ENCODE measurements around the gene TRIM46.
A peak's percentile ranks its signal among the peaks of the same experiment; 100 is the strongest.

TRIM46 gene

DNA sequence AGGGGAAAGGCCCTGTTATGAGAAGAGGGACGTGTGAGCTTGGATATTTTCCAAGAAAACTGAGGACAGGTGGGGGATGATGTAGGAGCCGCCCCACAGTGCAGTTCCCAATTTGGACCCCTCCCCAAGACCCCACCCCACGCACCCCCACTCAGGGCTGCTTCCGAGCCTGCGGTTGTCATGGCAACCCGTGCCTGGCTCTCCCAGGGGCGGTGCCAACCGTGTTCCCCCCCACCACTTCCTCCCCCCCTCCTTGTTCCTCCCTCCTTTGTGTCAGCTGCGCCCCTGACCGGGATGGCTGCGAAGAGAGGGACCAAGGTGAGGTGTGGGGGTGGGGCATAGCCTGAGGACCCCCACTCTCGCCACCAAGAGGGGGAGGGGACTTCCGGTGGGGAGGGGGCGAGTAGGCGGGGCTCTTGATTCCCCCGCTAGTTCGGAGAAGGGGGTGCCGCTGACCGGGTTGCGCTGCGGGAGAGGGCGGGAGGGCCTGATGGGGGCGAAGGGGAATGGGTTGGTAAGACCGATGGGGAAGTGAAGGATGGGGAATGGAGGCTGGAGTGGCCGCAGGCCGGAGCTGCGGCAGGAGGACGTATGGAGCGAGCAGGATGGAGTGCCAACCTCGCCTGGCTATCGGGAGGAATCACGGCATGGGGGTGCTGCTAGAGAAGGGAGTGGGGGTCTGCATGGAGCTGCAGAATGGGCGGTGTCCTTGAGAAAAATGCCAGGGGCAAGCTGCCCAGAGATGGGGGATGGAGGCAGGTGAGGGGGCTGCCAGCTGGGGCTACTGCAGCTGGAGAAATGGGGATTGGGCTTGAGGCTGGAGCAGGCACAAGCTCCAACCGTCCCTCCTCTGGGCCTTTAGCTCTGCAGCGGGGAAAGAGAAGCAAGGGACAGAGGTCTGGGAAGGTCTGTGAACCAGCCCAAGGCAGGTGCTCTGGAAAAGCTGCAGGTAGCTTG lies 953 bp downstream of the TRIM46 start:
- no peak for DNase-seq (ENCODE audit: low read depth in 1 of 2, low spot score in 1 of 2)
- TF ChIP-seq SPI1 (IDR thresholded peaks at IDR 0.05; ENCODE audit: borderline replicate concordance, low read depth) (peak; percentile 24; the same call in 1 of the 2 replicates), GABPA (IDR thresholded peaks at IDR 0.05; ENCODE audit: low read depth) (no peak), POLR2AphosphoS5 (IDR thresholded peaks at IDR 0.05; ENCODE audit: low read depth) (no peak)
- TF ChIP-seq, protein P1, sequence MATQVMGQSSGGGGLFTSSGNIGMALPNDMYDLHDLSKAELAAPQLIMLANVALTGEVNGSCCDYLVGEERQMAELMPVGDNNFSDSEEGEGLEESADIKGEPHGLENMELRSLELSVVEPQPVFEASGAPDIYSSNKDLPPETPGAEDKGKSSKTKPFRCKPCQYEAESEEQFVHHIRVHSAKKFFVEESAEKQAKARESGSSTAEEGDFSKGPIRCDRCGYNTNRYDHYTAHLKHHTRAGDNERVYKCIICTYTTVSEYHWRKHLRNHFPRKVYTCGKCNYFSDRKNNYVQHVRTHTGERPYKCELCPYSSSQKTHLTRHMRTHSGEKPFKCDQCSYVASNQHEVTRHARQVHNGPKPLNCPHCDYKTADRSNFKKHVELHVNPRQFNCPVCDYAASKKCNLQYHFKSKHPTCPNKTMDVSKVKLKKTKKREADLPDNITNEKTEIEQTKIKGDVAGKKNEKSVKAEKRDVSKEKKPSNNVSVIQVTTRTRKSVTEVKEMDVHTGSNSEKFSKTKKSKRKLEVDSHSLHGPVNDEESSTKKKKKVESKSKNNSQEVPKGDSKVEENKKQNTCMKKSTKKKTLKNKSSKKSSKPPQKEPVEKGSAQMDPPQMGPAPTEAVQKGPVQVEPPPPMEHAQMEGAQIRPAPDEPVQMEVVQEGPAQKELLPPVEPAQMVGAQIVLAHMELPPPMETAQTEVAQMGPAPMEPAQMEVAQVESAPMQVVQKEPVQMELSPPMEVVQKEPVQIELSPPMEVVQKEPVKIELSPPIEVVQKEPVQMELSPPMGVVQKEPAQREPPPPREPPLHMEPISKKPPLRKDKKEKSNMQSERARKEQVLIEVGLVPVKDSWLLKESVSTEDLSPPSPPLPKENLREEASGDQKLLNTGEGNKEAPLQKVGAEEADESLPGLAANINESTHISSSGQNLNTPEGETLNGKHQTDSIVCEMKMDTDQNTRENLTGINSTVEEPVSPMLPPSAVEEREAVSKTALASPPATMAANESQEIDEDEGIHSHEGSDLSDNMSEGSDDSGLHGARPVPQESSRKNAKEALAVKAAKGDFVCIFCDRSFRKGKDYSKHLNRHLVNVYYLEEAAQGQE (IDR thresholded peaks at IDR 0.05; ENCODE audit: insufficient replicate concordance, low read depth), result no peak
- H3K27me3 ChIP-seq (ENCODE audit: insufficient read depth, poor library complexity, severe bottlenecking), result no peaks in the 10 kb centered on the region
- no peak overlapping the region; the same call in 1 of the 2 replicates for H3K4me3 ChIP-seq (replicated peaks; ENCODE audit: insufficient read depth, low read length)
- no peak overlapping the region for H3K27ac ChIP-seq (replicated peaks)

DNA sequence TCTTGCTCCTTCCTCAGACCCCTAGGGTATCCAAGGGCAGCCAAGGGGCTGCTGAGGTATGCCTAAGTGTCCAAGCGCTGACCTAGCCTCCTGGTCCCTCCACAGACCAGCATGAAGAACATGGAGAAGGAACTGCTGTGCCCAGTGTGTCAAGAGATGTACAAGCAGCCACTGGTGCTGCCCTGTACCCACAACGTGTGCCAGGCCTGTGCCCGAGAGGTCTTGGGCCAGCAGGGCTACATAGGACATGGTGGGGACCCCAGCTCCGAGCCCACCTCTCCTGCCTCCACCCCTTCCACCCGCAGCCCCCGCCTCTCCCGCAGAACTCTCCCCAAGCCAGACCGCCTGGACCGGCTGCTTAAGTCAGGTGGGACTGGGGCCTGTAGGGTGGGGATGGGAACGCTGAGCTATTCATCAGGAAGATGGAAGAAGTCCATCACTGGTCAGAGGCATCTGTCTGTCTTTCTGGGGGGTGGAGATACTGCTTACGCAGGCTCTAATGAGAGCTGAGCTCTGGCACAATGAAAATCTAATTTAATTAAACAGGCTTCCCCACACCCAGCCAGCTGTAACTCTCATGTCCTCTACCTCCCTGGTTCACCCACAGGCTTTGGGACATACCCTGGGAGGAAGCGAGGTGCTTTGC lies 1.8 kb downstream of the TRIM46 start:
- H3K4me3 ChIP-seq (replicated peaks; ENCODE audit: insufficient read depth, low read length), result no peak overlapping the region
- TF ChIP-seq, protein P2, sequence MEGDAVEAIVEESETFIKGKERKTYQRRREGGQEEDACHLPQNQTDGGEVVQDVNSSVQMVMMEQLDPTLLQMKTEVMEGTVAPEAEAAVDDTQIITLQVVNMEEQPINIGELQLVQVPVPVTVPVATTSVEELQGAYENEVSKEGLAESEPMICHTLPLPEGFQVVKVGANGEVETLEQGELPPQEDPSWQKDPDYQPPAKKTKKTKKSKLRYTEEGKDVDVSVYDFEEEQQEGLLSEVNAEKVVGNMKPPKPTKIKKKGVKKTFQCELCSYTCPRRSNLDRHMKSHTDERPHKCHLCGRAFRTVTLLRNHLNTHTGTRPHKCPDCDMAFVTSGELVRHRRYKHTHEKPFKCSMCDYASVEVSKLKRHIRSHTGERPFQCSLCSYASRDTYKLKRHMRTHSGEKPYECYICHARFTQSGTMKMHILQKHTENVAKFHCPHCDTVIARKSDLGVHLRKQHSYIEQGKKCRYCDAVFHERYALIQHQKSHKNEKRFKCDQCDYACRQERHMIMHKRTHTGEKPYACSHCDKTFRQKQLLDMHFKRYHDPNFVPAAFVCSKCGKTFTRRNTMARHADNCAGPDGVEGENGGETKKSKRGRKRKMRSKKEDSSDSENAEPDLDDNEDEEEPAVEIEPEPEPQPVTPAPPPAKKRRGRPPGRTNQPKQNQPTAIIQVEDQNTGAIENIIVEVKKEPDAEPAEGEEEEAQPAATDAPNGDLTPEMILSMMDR (IDR thresholded peaks at IDR 0.05; ENCODE audit: insufficient read depth, low read length), result no peak
- TF ChIP-seq POLR2AphosphoS5 (IDR thresholded peaks at IDR 0.05; ENCODE audit: low read depth) (no peak), GABPA (IDR thresholded peaks at IDR 0.05; ENCODE audit: low read depth) (no peak), SPI1 (IDR thresholded peaks at IDR 0.05; ENCODE audit: borderline replicate concordance, low read depth) (no peak)
- TF ChIP-seq, protein P1 (IDR thresholded peaks at IDR 0.05; ENCODE audit: insufficient replicate concordance, low read depth), result no peak
- H3K27me3 ChIP-seq (ENCODE audit: insufficient read depth, poor library complexity, severe bottlenecking), result no peaks in the 10 kb centered on the region
- H3K27ac ChIP-seq (replicated peaks), result no peak overlapping the region
- no peak for DNase-seq (ENCODE audit: low read depth in 1 of 2, low spot score in 1 of 2)

DNA sequence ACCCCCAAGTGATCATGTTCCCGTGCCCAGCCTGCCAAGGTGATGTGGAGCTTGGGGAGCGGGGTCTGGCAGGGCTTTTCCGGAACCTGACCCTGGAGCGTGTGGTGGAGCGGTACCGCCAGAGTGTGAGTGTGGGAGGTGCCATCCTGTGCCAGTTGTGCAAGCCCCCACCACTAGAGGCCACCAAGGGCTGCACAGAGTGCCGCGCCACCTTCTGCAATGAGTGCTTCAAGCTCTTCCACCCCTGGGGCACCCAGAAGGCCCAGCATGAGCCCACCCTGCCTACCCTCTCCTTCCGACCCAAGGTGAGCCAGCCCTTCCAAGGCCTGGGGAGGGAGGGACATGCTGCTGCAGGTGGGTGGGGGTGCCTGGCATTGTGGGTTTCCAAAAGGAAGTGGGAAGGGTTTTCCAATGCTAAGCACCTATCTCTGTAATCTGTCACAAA lies 2.3 kb downstream of the TRIM46 start:
- no peak overlapping the region for H3K27ac ChIP-seq (replicated peaks)

More for the DNA sequence above, 2.3 kb downstream of the TRIM46 start:
- TF ChIP-seq POLR2AphosphoS5 (IDR thresholded peaks at IDR 0.05; ENCODE audit: low read depth), result no peak
- TF ChIP-seq, protein P2 (IDR thresholded peaks at IDR 0.05; ENCODE audit: insufficient read depth, low read length), result peak; percentile 13
- Histone ChIP-seq H3K27me3 (ENCODE audit: insufficient read depth, poor library complexity, severe bottlenecking) (no peaks in the 10 kb centered on the region), H3K4me3 (replicated peaks; ENCODE audit: insufficient read depth, low read length) (no peak overlapping the region)
- DNase-seq (ENCODE audit: low read depth in 1 of 2, low spot score in 1 of 2), result peak in 1 of 2 experiments; percentile 71
